Thyroid gland (tissue), 4 donors: Measurements from ENCODE around the gene PMM2. TPM values are rescaled to one million over a fixed set of nuclear protein-coding genes. Genes with fewer than 3 reads are reported as not detected.

Experiments used
- DNase-seq, 2 donors: peaks; one replicate each; pipeline ENCODE4 v3.0.0-alpha.2; 2019
- H3K27ac ChIP-seq, 3 donors: fragments of 200-600 bp; sonication (generic); 1 replicate in 2 of 3; 2 replicates in 1 of 3; pipeline ENCODE4 v1.5.1; 2016 to 2019; ENCODE audit warnings: mild to moderate bottlenecking in 1 of 3, moderate library complexity in 1 of 3
- H3K27me3 ChIP-seq: fragments of 200-600 bp; sonication (generic); one replicate; pipeline ENCODE4 v1.5.1; 2019
- H3K36me3 ChIP-seq, 2 donors: fragments of 200-600 bp; sonication (generic); one replicate each; pipeline ENCODE4 v1.5.1; 2016 to 2019
- H3K4me1 ChIP-seq, 2 donors: fragments of 200-600 bp; sonication (generic); one replicate each; pipeline ENCODE4 v1.5.1; 2017 to 2019
- H3K4me3 ChIP-seq, 3 donors: fragments of 200-600 bp; sonication (generic); replicated peaks in 1 of 3; 1 replicate in 2 of 3; 2 replicates in 1 of 3; pipeline ENCODE4 v1.5.1; 2016; ENCODE audit warnings: mild to moderate bottlenecking in 1 of 3
- H3K9me3 ChIP-seq: fragments of 200-600 bp; sonication (generic); one replicate; pipeline ENCODE4 v1.5.1; 2017
- CTCF ChIP-seq, 6 experiments: fragments of 200-600 bp in 3 of 6; fragments of 450-650 bp in 3 of 6; sonication (generic) in 3 of 6; IDR thresholded peaks; one replicate each; pipeline ENCODE4 v1.5.1; 2016 to 2019; ENCODE audit warnings: antibody characterized with exemption in 6 of 6, mild to moderate bottlenecking in 2 of 6, inconsistent platforms in 1 of 6, moderate library complexity in 1 of 6
- POLR2A ChIP-seq, 2 donors: fragments of 450-650 bp; IDR thresholded peaks; one replicate each; pipeline ENCODE4 v1.6.1; 2017; ENCODE audit warnings: antibody characterized with exemption in 2 of 2, mild to moderate bottlenecking in 2 of 2, moderate library complexity in 1 of 2
- WGBS, 2 donors: methylation state at CpG; one replicate each; pipeline ENCODE4 v1.1.5; 2017; 5-methylcytosine and 5-hydroxymethylcytosine counted together
- intact Hi-C: fragments of 100-400 bp; cut with DNase I; formaldehyde crosslinking; loops from one replicate; pipeline ENCODE4 v1.15.1; 2023
- total RNA-seq, 4 donors: library from RNA; depleted of rRNA; stranded (reverse); fragments of >200 nt; gene quantifications; one replicate each; pipeline ENCODE4 v1.2.3, GENCODE V29; 2016

PMM2 gene
- total RNA-seq, 4 donors from 2014 or later: 26.2 to 49.6 (median 30.8) TPM

- intact Hi-C loops: loop anchor here (5.0 to 10.0 kb wide), 3 partner anchors 87 to 230 kb away; partner anchors contain the start of gene LITAFD
- WGBS, 2 donors: 86 to 95% methylated on average over 8 of the region's 8 CpGs
Measured at GRCh38 chr16:8795091-8795490, 2.5 kb upstream of the PMM2 start.

GRCh38 chr16:8795818-8796217, 1.8 kb upstream of the PMM2 start:
- Histone ChIP-seq H3K27ac (no peak overlapping the region), H3K4me1 (peaks cover 19 to 28% of the 10 kb centered on the region in 2 donors), H3K36me3 (no peaks in the 10 kb centered on the region), H3K9me3 (no peaks in the 10 kb centered on the region), H3K4me3 (no peak overlapping the region), H3K27me3 (no peaks in the 10 kb centered on the region)
- no peak for DNase-seq
- TF ChIP-seq CTCF (IDR thresholded peaks at IDR 0.05) (no peak), POLR2A (IDR thresholded peaks at IDR 0.05) (no peak)
- intact Hi-C loops: loop anchor here (5.0 to 10.0 kb wide), 3 partner anchors 86 to 231 kb away; partner anchors contain the start of gene LITAFD
- 95 to 97% methylated on average over 9 to 10 of the region's 10 CpGs for WGBS, 2 donors

More at GRCh38 chr16:8795091-8795490, 2.5 kb upstream of the PMM2 start:
- Histone ChIP-seq H3K9me3 (no peaks in the 10 kb centered on the region), H3K36me3 (no peaks in the 10 kb centered on the region), H3K27ac (no peak overlapping the region), H3K27me3 (no peaks in the 10 kb centered on the region), H3K4me1 (peaks cover 19 to 28% of the 10 kb centered on the region in 2 donors), H3K4me3 (no peak overlapping the region)
- no peak for TF ChIP-seq POLR2A (IDR thresholded peaks at IDR 0.05)
- no peak for TF ChIP-seq CTCF (IDR thresholded peaks at IDR 0.05)
- no peak for DNase-seq

- intact Hi-C loops: loop anchor here (5.0 to 10.0 kb wide), 3 partner anchors 86 to 232 kb away; partner anchors contain the start of gene LITAFD
- Histone ChIP-seq H3K4me3 (peak overlapping the region; percentile 14 to 88 (median 72)), H3K4me1 (peaks cover 19 to 28% of the 10 kb centered on the region in 2 donors), H3K9me3 (no peaks in the 10 kb centered on the region), H3K27me3 (no peaks in the 10 kb centered on the region), H3K36me3 (peaks cover under 1 to 3% of the 10 kb centered on the region in 2 donors), H3K27ac (peak overlapping the region in 1 of 3 donors; percentile 50)
- DNase-seq: no peak
- WGBS, 2 donors: 44 to 52% methylated on average over 12 to 14 of the region's 14 CpGs
- TF ChIP-seq POLR2A (IDR thresholded peaks at IDR 0.05) (no peak), CTCF (IDR thresholded peaks at IDR 0.05) (no peak)
Measured at GRCh38 chr16:8796469-8797363, 923 bp upstream of the PMM2 start.

GRCh38 chr16:8798174-8798527, 512 bp downstream of the PMM2 start:
- peaks cover 19 to 28% of the 10 kb centered on the region in 2 donors for H3K4me1 ChIP-seq
- H3K27ac ChIP-seq: peak overlapping the region in 2 of 3 donors; percentile 52 to 69
- DNase-seq: no peak
- TF ChIP-seq POLR2A (IDR thresholded peaks at IDR 0.05) (no peak), CTCF (IDR thresholded peaks at IDR 0.05) (no peak)
- intact Hi-C loops: loop anchor here (5.0 to 10.0 kb wide), 3 partner anchors 84 to 233 kb away; partner anchors contain the start of gene LITAFD
- no peaks in the 10 kb centered on the region for H3K9me3 ChIP-seq
- H3K4me3 ChIP-seq: peak overlapping the region; percentile 72 to 88 (median 80)
- H3K36me3 ChIP-seq: peaks cover 12 to 18% of the 10 kb centered on the region in 2 donors
- 1 to 2% methylated on average over 6 of the region's 6 CpGs for WGBS, 2 donors
- no peaks in the 10 kb centered on the region for H3K27me3 ChIP-seq
